Measurements from ENCODE around the gene HOXB1.
"Not testable (repeated sequence)": the region's sequence is repeated elsewhere in the genome, so short reads cannot be mapped to it uniquely, and the experiment has no call there.

Gene HOXB1

GRCh38 chr17:48513666-48514455 is 16.9 kb downstream of the HOXB1 start:
- DNase-seq: no peak

GRCh38 chr17:48513097-48513496 is 17.7 kb downstream of the HOXB1 start:
- DNase-seq: peak; percentile 72

- DNase-seq: no peak
Measured at GRCh38 chr17:48510761-48511604, 19.8 kb downstream of the HOXB1 start.

GRCh38 chr17:48510381-48510760 is 20.4 kb downstream of the HOXB1 start:
- no peak for DNase-seq

- not testable (repeated sequence) for DNase-seq
Measured at GRCh38 chr17:48509708-48510107, 21.1 kb downstream of the HOXB1 start.

GRCh38 chr17:48506246-48506645 is 24.6 kb downstream of the HOXB1 start:
- no peak for DNase-seq

GRCh38 chr17:48505788-48506187 is 25.0 kb downstream of the HOXB1 start:
- peak; percentile 88 for DNase-seq

- no peak for DNase-seq
Measured at GRCh38 chr17:48504953-48505352, 25.9 kb downstream of the HOXB1 start.

GRCh38 chr17:48503747-48504146 is 27.1 kb downstream of the HOXB1 start:
- DNase-seq: no peak

GRCh38 chr17:48502901-48503300 is 27.9 kb downstream of the HOXB1 start:
- no peak for DNase-seq

GRCh38 chr17:48502312-48502711 is 28.5 kb downstream of the HOXB1 start:
- DNase-seq: no peak

GRCh38 chr17:48500435-48501426 is 30.1 kb downstream of the HOXB1 start:
- no peak for DNase-seq

GRCh38 chr17:48499735-48500434 is 30.9 kb downstream of the HOXB1 start:
- DNase-seq: no peak

GRCh38 chr17:48499248-48499647 is 31.6 kb downstream of the HOXB1 start:
- DNase-seq: no peak

GRCh38 chr17:48498164-48498850 is 32.5 kb downstream of the HOXB1 start:
- DNase-seq: peak; percentile 90

- DNase-seq: peak; percentile 49
Measured at GRCh38 chr17:48497103-48497502, 33.7 kb downstream of the HOXB1 start.

- no peak for DNase-seq
Measured at GRCh38 chr17:48494335-48494734, 36.5 kb downstream of the HOXB1 start.

- DNase-seq: peak; percentile 73
Measured at GRCh38 chr17:48492401-48493298, 38.2 kb downstream of the HOXB1 start.

- no peak for DNase-seq
Measured at GRCh38 chr17:48491527-48492273, 39.1 kb downstream of the HOXB1 start.

GRCh38 chr17:48490451-48490892 is 40.3 kb downstream of the HOXB1 start:
- DNase-seq: no peak
